Neural crest cell (in vitro differentiated cells): ENCODE measurements around the gene PAXIP1. TPM values are rescaled to one million over a fixed set of nuclear protein-coding genes. Genes with fewer than 3 reads are reported as not detected.

Experiments
- DNase-seq: peaks from one replicate; pipeline ENCODE4 v3.0.0; 2021; ENCODE audit warnings: low read depth, mixed read lengths, low spot score
- H3K27ac Mint-ChIP-seq: one replicate; pipeline ENCODE4 v1.8.0; 2021; ENCODE audit warnings: mild to moderate bottlenecking, mixed read lengths; ENCODE audit not compliant: unreplicated experiment
- H3K27me3 Mint-ChIP-seq: 2 replicates; pipeline ENCODE4 v1.8.0; 2021; ENCODE audit warnings: low read depth, mild to moderate bottlenecking, mixed read lengths
- H3K36me3 Mint-ChIP-seq: 2 replicates; pipeline ENCODE4 v1.8.0; 2021; ENCODE audit warnings: low read depth, mild to moderate bottlenecking, mixed read lengths
- H3K4me1 Mint-ChIP-seq: 2 replicates; pipeline ENCODE4 v1.8.0; 2021; ENCODE audit warnings: mixed read lengths
- H3K4me3 Mint-ChIP-seq: one replicate; pipeline ENCODE4 v1.8.0; 2021; ENCODE audit warnings: mild to moderate bottlenecking, mixed read lengths
- H3K9me3 Mint-ChIP-seq: 2 replicates; pipeline ENCODE4 v1.8.0; 2021; ENCODE audit warnings: mixed read lengths
- total RNA-seq: library from RNA; stranded (reverse); gene quantifications from 2 replicates; pipeline ENCODE4 v1.2.1, GENCODE V29; 2021
- TF ChIP-seq, protein P1 (sequence below): fragments of 200-600 bp; sonication (generic); conservative IDR thresholded peaks from 2 replicates; pipeline ENCODE4 v1.5.0; 2021; ENCODE audit warnings: antibody characterized with exemption, mild to moderate bottlenecking

Gene PAXIP1
- total RNA-seq, 1 donor from 2014 or later: 32.1 TPM

- Mint-ChIP-seq H3K27me3 (no peaks in the 10 kb centered on the region), H3K36me3 (peaks cover 36% of the 10 kb centered on the region), H3K4me1 (no peaks in the 10 kb centered on the region), H3K9me3 (no peaks in the 10 kb centered on the region), H3K4me3 (no peak overlapping the region), H3K27ac (no peak overlapping the region)
- TF ChIP-seq, protein P1, sequence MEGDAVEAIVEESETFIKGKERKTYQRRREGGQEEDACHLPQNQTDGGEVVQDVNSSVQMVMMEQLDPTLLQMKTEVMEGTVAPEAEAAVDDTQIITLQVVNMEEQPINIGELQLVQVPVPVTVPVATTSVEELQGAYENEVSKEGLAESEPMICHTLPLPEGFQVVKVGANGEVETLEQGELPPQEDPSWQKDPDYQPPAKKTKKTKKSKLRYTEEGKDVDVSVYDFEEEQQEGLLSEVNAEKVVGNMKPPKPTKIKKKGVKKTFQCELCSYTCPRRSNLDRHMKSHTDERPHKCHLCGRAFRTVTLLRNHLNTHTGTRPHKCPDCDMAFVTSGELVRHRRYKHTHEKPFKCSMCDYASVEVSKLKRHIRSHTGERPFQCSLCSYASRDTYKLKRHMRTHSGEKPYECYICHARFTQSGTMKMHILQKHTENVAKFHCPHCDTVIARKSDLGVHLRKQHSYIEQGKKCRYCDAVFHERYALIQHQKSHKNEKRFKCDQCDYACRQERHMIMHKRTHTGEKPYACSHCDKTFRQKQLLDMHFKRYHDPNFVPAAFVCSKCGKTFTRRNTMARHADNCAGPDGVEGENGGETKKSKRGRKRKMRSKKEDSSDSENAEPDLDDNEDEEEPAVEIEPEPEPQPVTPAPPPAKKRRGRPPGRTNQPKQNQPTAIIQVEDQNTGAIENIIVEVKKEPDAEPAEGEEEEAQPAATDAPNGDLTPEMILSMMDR: no peak
- no peak for DNase-seq
These were observed 34.5 kb downstream of the PAXIP1 start for GRCh38 chr7:154968336-154969001.

DNA sequence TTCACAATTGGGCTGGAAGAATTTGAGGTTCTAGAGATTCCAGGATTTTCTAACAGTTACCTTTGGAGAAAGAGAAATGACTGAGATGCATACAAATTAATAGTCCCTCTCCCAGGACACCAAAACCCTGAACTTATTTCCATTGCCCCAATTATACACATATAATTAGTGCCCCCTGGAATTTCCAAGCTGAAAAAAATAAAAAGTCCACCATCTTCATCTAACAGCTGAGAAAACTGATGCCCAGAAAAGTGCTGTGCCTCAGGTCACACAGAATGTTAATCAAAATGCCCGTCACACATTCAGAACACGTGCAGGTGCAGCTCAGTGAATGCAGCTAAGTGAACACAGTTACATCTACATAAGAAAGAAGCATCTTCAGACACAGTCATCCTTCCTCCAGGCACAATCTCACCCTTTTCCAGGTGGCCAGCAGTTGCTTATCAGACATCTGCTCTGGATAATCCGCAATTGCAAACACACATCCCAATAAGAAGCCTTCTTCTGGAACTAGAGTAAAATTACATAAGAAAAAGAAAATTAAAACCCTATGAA is 35.4 kb downstream of the PAXIP1 start:
- no peaks in the 10 kb centered on the region for H3K9me3 Mint-ChIP-seq
- no peak for DNase-seq
- no peaks in the 10 kb centered on the region for H3K27me3 Mint-ChIP-seq
- H3K4me1 Mint-ChIP-seq: no peaks in the 10 kb centered on the region
- H3K36me3 Mint-ChIP-seq: peaks cover 37% of the 10 kb centered on the region
- H3K4me3 Mint-ChIP-seq: no peak overlapping the region
- TF ChIP-seq, protein P1: no peak
- H3K27ac Mint-ChIP-seq: no peak overlapping the region

GRCh38 chr7:154965014-154965413 is 37.9 kb downstream of the PAXIP1 start:
- Mint-ChIP-seq H3K27ac (no peak overlapping the region), H3K36me3 (peaks cover 50% of the 10 kb centered on the region), H3K4me1 (no peaks in the 10 kb centered on the region), H3K27me3 (no peaks in the 10 kb centered on the region), H3K9me3 (no peaks in the 10 kb centered on the region), H3K4me3 (no peak overlapping the region)
- no peak for DNase-seq
- TF ChIP-seq, protein P1: no peak

- no peak for DNase-seq
- Mint-ChIP-seq H3K9me3 (no peaks in the 10 kb centered on the region), H3K27me3 (no peaks in the 10 kb centered on the region), H3K36me3 (peaks cover 42% of the 10 kb centered on the region), H3K4me3 (no peak overlapping the region), H3K4me1 (no peaks in the 10 kb centered on the region), H3K27ac (peak overlapping the region; percentile 47)
- TF ChIP-seq, protein P1: no peak
These were observed 42.7 kb downstream of the PAXIP1 start for GRCh38 chr7:154960063-154960790.

GRCh38 chr7:154956427-154956826 is 46.5 kb downstream of the PAXIP1 start:
- H3K9me3 Mint-ChIP-seq: no peaks in the 10 kb centered on the region
- H3K27ac Mint-ChIP-seq: no peak overlapping the region
- H3K27me3 Mint-ChIP-seq: no peaks in the 10 kb centered on the region
- no peaks in the 10 kb centered on the region for H3K4me1 Mint-ChIP-seq
- H3K4me3 Mint-ChIP-seq: no peak overlapping the region
- peaks cover 29% of the 10 kb centered on the region for H3K36me3 Mint-ChIP-seq
- DNase-seq: no peak
- TF ChIP-seq, protein P1: no peak
